Hair follicular keratinocyte (primary cell): Measurements from ENCODE around the gene DIS3L. TPM values are rescaled to one million over a fixed set of nuclear protein-coding genes. Genes with fewer than 3 reads are reported as not detected.

Experiments used
- total RNA-seq: library from RNA; depleted of rRNA; stranded (reverse); fragments of >200 nt; gene quantifications from 2 replicates; pipeline ENCODE4 v1.2.3, GENCODE V29; 2015

DIS3L gene
- total RNA-seq: 8.0 and 26.2 TPM in 2 replicates

DNA sequence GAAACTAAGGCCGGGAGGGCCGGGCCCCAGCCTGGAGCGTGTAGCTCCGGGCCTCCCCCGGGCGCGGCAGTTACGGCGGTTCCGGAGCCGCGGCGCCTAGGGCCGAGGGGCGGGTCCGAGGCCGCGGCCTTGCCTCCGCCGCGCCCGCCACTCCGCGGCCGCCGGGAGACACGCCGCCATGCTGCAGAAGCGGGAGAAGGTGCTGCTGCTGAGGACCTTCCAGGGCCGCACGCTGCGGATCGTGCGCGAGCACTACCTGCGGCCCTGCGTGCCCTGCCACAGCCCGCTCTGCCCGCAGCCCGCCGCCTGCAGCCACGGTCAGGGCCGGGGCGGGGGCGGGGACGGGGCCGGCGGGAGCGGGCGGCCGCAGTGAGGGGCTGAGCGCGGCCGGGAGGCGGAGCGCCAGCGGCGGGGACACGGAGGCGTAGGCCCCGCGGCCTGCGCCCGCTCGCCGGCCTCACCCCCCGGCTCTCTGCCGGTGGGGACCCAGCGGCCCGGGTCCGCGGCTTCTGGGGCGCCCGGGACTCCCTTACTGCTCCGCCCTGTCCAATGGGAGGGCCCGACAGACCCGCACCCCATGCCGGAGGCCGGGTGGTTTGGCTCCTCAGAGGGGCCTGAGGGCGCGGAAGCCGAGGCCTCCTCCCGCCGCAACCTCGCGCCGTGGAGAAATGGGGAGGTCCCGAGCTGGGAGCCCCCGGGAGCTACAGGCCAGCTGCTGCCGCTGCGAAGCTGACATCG, at the start of gene DIS3L:
TSS of gene DIS3L (plus strand) at position 150 of the 738 bp plus-strand sequence. CDS start at position 179, 29 bp downstream.

GRCh38 chr15:66253418-66254088, 39.8 kb upstream of the DIS3L start, which contains the start of gene MEGF11:
Gene MEGF11, minus strand, starts transcription at chr15:66253750. Its CDS starts 125,347 bp downstream, at chr15:66128403.

DNA sequence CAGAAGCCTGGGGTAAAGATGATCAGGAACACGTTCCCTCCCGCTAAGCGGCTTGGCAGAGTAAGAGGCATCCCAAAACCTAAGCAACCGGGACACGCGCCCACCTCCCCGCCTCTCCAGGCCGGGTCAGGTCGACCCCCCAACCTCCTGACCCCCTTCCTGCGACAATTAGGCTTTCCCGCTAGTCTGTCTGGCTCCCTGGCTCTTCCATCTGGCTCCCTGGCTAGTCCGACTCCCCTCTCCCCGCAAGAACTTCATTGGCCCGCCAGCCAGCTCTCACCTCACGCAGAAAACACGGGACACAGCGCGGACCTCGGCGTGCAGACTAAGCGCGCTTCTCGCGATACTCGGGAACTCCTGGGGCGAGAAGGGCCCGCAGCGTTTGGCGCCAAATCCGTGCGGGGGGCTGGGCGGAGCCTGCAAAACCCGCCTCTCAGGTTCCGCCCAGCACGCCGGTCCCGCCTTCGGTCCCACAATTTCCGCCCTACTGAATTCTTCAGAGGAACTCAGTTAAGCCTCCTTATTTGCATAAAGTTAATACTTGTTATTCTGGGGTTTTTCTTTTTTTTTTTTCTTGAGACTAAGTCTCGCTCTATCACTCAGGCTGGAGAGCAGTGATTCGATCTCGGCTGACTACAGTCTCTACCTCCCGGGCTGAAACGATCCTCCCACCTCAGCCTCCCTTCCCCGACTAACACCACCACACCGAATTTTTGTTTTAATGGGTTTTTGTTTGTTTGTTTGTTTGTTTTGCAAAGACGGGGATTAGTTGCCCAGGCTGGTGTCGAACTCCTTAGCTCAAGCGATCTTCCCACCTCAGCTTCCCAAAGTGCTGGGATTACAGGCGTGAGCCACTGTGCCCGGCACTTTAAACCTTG, 63.2 kb downstream of the DIS3L start, which contains the start of gene TIPIN:
TSS of gene TIPIN (minus strand) at position 327 of the 878 bp plus-strand sequence. CDS start 3,738 bp downstream, outside the sequence.

Other genes starting within 250 kb of the DIS3L start
- gene MEGF11, start 39.8 kb upstream of the DIS3L start, total RNA-seq: not detected in 2 replicates
- gene TIPIN, start 63.1 kb downstream of the DIS3L start, total RNA-seq: 5.8 and 13.3 TPM in 2 replicates
- 58.9 and 70.3 TPM in 2 replicates for gene MAP2K1, start 93.3 kb downstream of the DIS3L start, total RNA-seq
- gene SNAPC5, start 204.2 kb downstream of the DIS3L start, total RNA-seq: 14.8 and 23.0 TPM in 2 replicates
- 5,458 and 7,422 TPM in 2 replicates for gene RPL4, start 211.3 kb downstream of the DIS3L start, total RNA-seq
- 10.3 and 27.0 TPM in 2 replicates for gene ZWILCH, start 211.8 kb downstream of the DIS3L start, total RNA-seq